Mesenteric fat pad (tissue), 1 donor: Measurements from ENCODE around the gene PYGL. TPM values are rescaled to one million over a fixed set of nuclear protein-coding genes. Genes with fewer than 3 reads are reported as not detected.
"Not testable (repeated sequence)": the region's sequence is repeated elsewhere in the genome, so short reads cannot be mapped to it uniquely, and the experiment has no call there.

Experiments
- DNase-seq: peaks from one replicate; pipeline ENCODE4 v3.0.0-alpha.2; 2020; ENCODE audit warnings: low spot score
- long read RNA-seq: library from polyadenylated mRNA; unstranded; transcript quantifications from one replicate; pipeline ENCODE4 v2.0.0, GENCODE V29; 2020
- total RNA-seq: library from RNA; stranded (reverse); fragmentation: NEBNext Ultra II Directional; extraction: Animal tissue kit (Norgen Biotek cat#: 25700); gene quantifications from one replicate; pipeline ENCODE4 v1.2.1, GENCODE V29; 2021
- donor health status: DM: yes; HTN: yes; CAD: no.

The PYGL gene
- total RNA-seq = 174 TPM
- long read RNA-seq, transcript PYGL-201 (20 exons, 3,048 nt) = major isoform, 196 of 269 reads
- long read RNA-seq, transcript PYGL-203 (5 exons, 1,459 nt) = minor isoform, 7 of 269 reads
- long read RNA-seq, partial matches to known transcripts = 34 of 269 reads
- long read RNA-seq, other reads (novel, unspliced or antisense) = 29 of 269 reads

DNA sequence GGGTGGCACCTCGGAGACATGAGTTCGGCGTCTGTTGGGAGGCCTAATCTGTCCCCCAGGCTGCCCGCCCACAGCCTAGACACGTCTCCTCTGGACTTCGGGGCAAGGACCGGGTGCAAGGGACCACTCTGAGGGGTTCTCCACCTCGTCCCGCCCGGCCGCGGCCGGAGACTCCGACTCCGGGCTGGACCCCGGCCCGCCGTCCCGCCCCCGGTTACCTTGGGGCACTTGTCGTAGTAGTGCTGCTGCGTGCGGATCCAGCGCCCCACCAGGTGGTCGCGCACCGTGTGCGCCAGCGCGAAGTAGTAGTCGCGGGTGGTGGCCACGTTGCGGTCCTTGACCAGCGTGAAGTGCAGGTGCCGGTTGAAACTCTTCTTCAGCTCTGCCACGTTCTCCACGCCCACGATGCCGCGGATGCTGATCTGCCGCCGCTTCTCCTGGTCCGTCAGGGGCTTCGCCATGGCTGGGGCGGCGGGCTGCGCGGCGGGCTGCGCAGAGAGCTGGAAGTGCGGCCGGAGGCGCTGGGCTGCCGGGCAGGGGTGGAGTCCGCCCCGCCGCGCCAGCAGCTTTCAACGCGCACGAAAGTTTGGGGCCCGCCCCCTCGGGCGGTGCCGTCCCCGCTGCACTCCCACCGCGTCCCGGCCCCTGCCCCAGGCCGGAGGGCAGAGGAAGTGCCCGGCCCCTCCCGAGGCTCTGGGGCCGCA, at the start of gene PYGL:
Gene PYGL, minus strand, starts transcription at position 541 of the 704 bp plus-strand sequence. Its CDS starts 80 bp downstream, at position 461.
- peak; percentile 95 for DNase-seq

GRCh38 chr14:50985859-50986331, 41.6 kb upstream of the PYGL start:
- DNase-seq = no peak

DNA sequence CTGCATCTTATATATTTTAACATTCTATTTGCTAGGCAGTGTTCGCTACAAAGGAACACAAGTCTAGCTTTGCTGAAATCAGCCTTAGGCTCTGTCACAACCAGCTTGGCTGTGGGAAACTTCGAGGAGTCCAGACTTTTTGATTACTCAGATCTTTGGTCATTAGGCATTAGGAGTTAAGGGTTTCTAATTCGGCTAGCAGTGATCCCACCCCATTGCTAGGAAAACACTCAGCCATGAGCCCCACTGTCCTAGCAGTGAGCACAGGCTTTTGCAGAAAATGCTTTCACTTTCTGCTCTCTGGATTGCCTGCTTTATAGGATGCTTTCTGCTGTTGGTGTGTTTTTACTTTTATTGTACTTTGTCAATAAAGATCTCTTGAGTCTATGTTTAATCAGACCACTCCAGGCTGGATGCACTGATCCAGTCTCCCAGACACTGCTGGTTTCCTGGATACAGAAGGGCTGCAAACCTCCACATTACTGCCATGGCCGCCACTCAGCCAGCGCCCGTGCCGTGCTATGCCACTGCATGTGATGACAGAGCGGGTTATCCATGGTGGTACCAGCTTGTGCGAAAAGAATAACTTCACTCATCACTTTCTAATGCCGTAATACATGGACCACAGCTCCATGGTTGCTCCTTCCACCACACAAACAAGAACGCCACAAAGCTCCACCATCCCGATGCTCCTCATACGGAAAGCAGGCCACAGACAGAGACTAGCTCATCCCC, 41.0 kb upstream of the PYGL start:
- no peak for DNase-seq

DNA sequence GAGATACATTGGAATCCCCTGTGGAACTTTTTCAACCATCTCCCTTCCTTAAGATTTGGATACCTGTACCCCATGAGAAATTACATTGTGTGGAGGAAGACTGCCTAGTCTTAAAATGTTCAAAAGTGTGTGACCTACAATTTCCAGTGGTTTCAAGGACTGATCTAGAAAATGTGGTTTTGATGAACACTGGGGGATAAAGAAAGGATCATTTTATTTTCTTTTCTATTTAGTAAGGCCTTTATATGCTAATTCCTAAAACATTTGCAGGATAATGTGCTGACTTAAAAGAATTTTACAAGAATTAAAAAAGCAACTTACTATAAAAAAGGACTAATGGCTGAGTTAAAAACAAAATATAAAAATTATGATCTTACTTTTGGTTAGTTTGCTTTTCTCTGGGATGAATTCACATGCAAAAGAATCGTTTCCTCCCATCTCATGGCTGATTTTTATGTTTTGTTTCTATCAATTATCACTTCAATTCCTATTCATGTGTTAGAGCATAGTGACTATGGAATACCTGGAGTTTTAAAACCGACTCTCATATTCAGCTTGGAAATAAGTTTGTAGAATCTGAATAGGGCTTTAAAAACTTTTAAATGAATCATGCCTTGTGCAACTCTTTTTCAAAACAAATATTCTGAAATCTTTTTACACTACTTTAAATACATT, 39.9 kb upstream of the PYGL start:
- DNase-seq = no peak

GRCh38 chr14:50979941-50980850, 35.9 kb upstream of the PYGL start:
- no peak for DNase-seq

DNA sequence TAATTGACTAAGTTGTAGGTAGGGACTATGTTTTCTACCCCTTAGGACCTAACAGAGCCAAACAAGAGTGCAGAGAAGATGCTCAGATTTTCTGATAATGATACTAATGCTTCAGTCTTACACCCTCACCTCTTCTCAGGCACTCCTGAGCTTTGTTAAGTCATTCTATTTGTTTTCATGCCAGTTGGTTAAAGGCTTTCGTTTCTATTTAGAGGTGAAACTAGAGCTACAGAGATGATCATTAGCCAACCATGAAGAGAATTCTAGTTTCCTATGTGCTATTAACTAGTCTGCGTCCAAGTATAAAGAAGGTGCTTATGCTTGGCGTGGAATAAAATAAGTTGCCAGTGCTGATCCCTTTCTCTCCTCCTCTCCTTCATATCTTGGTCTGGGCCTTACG, 34.6 kb upstream of the PYGL start:
- DNase-seq = no peak

GRCh38 chr14:50978529-50978871, 34.2 kb upstream of the PYGL start:
- no peak for DNase-seq

GRCh38 chr14:50977863-50978528, 33.7 kb upstream of the PYGL start:
- DNase-seq = no peak

DNA sequence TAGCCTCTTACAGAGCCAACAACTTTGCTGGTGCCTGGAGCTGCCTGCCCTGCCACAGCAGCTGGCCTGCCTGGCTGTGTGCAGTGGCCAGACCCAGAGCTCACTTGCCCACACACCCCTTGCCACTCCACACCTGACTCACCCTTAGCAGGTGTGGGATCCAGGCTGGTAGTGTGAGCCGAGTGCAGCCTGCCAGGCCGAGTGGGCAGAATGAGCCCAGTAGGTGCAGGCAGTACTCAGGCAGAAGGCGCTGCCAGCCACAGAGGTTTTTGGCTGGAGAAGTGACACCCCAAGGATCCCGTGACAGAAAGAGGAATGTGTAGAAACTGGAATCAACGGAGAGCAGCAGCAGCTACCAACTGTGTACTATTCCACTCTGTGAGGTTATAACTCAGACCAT, 29.8 kb upstream of the PYGL start:
- DNase-seq = no peak

DNA sequence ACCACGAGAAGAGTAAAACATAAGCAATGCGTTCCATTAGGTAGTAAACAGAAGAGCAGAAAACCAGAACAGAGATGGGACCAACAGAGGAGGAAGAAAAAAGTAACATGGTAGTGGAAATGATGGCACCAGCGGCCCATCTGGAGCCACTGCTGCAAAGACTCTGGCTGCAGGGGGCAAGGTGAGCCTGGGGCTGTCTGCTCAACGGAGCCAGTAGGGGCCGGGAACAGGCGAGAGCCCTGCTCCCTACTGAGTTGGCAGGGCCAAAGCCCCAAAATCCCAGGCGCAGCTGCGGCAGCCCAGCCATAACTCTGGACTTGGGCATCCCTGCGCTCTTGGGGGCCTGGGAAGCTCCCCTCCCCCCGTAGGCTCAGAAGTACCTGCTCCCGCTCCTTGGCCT, 28.5 kb upstream of the PYGL start:
- no peak for DNase-seq

DNA sequence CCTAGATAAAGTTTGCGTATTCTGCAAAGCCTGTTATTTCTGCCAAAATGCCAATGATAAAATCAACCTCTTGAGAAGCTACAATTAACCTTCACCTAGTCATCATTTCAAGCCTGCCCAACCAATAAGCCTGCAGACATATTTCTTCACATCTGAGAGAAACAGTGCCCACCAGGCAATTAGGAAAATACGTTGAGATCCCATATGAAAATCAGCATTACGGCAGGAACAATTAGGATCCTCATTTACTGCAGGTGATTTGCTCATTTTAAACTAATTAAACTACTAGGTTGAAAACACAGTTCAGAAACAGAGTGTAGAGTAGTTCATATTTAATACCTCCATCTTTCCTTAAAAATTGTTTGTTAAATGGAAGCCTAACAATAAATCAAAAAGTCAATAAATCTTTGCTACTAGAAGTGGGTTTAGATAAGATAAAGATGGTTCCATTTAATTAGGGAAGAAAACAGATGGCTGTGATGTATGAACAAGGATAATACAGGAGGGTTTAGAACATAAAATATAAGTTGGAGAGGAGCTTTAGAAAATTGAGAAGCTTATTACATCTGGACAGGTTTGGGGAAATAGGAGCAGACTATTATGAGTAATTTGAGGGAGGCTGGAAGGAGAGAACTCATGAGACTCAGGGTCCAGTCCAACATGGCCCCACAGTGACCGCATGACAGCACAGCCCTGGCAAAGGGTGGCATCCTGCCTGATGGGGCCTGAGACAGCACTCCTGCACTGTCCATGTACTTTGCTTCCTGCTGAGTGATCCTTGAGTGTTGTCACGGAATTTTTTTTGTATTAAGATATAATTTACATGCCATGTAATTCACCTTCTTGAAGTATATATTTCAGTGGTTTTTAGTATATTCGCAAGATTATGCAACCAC, 26.9 kb upstream of the PYGL start:
- no peak for DNase-seq

- DNase-seq = no peak
Measured at GRCh38 chr14:50967790-50968189, 23.5 kb upstream of the PYGL start.

DNA sequence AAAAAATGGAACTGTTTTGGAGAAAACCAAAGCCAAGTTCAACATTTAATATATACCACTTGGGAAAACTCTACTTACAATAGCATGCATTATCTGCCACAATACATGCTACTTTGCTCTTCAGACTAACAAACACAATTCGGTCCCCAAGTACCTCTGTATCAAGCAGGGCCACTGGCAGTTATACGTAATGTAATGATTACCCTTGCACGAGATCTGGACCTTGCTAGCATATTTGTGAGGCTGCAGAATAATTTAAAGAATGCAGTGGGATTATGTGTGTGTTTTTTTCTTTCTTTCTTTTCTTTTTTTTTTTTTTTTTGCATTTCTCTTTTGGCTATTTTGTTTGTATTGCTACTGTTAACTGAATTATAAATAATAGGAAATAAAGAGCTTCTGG, 22.8 kb upstream of the PYGL start:
- no peak for DNase-seq

- DNase-seq = no peak
Measured at GRCh38 chr14:50964683-50965390, 20.6 kb upstream of the PYGL start.

- DNase-seq = no peak
Measured at GRCh38 chr14:50963919-50964318, 19.6 kb upstream of the PYGL start.

GRCh38 chr14:50961605-50962221, 17.4 kb upstream of the PYGL start:
- DNase-seq = no peak

- no peak for DNase-seq
Measured at GRCh38 chr14:50957296-50957695, 13.0 kb upstream of the PYGL start.

DNA sequence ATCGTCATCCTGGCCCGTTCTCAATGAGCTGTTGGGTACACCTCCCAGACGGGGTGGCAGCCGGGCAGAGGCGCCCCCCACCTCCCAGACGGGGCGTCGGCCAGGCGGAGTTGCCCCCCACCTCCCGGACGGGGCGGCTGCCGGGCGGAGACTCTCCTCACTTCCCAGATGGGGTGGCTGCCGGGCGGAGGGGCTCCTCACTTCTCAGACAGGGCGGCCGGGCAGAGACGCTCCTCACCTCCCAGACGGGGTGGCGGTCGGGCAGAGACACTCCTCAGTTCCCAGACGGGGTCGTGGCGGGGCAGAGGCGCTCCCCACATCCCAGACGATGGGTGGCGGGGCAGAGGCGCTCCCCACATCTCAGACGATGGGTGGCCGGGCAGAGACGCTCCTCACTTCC, 12.1 kb upstream of the PYGL start:
- not testable (repeated sequence) for DNase-seq
